Activated CD4-positive, alpha-beta T cell treated with anti-CD3 and anti-CD28 coated beads for 48 hours (primary cell): ENCODE data around the gene ARHGEF28.

Experiments used
- DNase-seq: peaks from one replicate; pipeline ENCODE4 v3.0.0-alpha.2; 2020

Gene ARHGEF28

GRCh38 chr5:73791389-73791788, 165.4 kb downstream of the ARHGEF28 start:
- no peak for DNase-seq

GRCh38 chr5:73792687-73793320, 166.8 kb downstream of the ARHGEF28 start:
- peak; percentile 77 for DNase-seq

GRCh38 chr5:73793911-73794310, 167.9 kb downstream of the ARHGEF28 start:
- no peak for DNase-seq

GRCh38 chr5:73796164-73797131, 170.5 kb downstream of the ARHGEF28 start:
- DNase-seq = peak; percentile 21

GRCh38 chr5:73797132-73797510, 171.1 kb downstream of the ARHGEF28 start:
- no peak for DNase-seq

GRCh38 chr5:73799401-73799972, 173.5 kb downstream of the ARHGEF28 start:
- no peak for DNase-seq

- DNase-seq = no peak
Measured at GRCh38 chr5:73801686-73802085, 175.7 kb downstream of the ARHGEF28 start.

- no peak for DNase-seq
Measured at GRCh38 chr5:73805449-73805848, 179.5 kb downstream of the ARHGEF28 start.

GRCh38 chr5:73808911-73809310, 182.9 kb downstream of the ARHGEF28 start:
- DNase-seq = no peak

- no peak for DNase-seq
Measured at GRCh38 chr5:73810429-73810828, 184.4 kb downstream of the ARHGEF28 start.

- no peak for DNase-seq
Measured at GRCh38 chr5:73812457-73812856, 186.5 kb downstream of the ARHGEF28 start.

- no peak for DNase-seq
Measured at GRCh38 chr5:73812962-73813588, 187.1 kb downstream of the ARHGEF28 start.

- no peak for DNase-seq
Measured at GRCh38 chr5:73814233-73814846, 188.3 kb downstream of the ARHGEF28 start.

- no peak for DNase-seq
Measured at GRCh38 chr5:73815631-73816030, 189.6 kb downstream of the ARHGEF28 start.

- no peak for DNase-seq
Measured at GRCh38 chr5:73816656-73817420, 190.8 kb downstream of the ARHGEF28 start.

GRCh38 chr5:73818357-73818756, 192.4 kb downstream of the ARHGEF28 start:
- DNase-seq = no peak

GRCh38 chr5:73820326-73820725, 194.3 kb downstream of the ARHGEF28 start:
- no peak for DNase-seq

- no peak for DNase-seq
Measured at GRCh38 chr5:73821003-73821402, 195.0 kb downstream of the ARHGEF28 start.

- no peak for DNase-seq
Measured at GRCh38 chr5:73822278-73822988, 196.4 kb downstream of the ARHGEF28 start.

- DNase-seq = no peak
Measured at GRCh38 chr5:73822989-73823339, 197.0 kb downstream of the ARHGEF28 start.

- no peak for DNase-seq
Measured at GRCh38 chr5:73823508-73823925, 197.5 kb downstream of the ARHGEF28 start.
